H1 (cell line): ENCODE measurements around the gene STRIT1. TPM values are rescaled to one million over a fixed set of nuclear protein-coding genes. Genes with fewer than 3 reads are reported as not detected.

Experiments
- CTCF ChIA-PET: fragments of 300-600 bp; sonication (Branson Sonifier 250); formaldehyde crosslinking; loops from one replicate; lab custom pipeline; 2021; ENCODE audit not compliant: partially characterized antibody; lab: Charles Lee
- POLR2A ChIA-PET: fragments of 300-600 bp; sonication (Branson Sonifier 250); formaldehyde crosslinking; loops from one replicate; lab custom pipeline; 2021; ENCODE audit warnings: inconsistent platforms; ENCODE audit not compliant: partially characterized antibody; lab: Charles Lee
- DNase-seq, 2 experiments: peaks; one replicate each; pipeline versions ENCODE4 v3.0.0 to v3.0.0-alpha.2; 2010 to 2022; ENCODE audit warnings: low spot score in 2 of 2, low read depth in 1 of 2, mixed read lengths in 1 of 2
- FAIRE-seq: peaks from 2 replicates; lab custom pipeline; 2011; peaks lifted over from hg19 to GRCh38; lab: Jason Lieb, UNC
- H2AFZ ChIP-seq: 2 replicates; pipeline ENCODE4 v1.8.1; 2012; ENCODE audit warnings: low read length, inconsistent platforms
- H2AK5ac ChIP-seq: 2 replicates; pipeline ENCODE4 v1.6.1; 2013; ENCODE audit warnings: low read depth, low read length
- H2BK120ac ChIP-seq: replicated peaks from 2 replicates; pipeline ENCODE3; 2013; ENCODE audit warnings: low read depth, low read length, inconsistent platforms
- H2BK12ac ChIP-seq: 2 replicates; pipeline ENCODE4 v1.6.1; 2013; ENCODE audit warnings: low read depth, low read length
- H2BK15ac ChIP-seq: 2 replicates; pipeline ENCODE4 v1.6.1; 2013; ENCODE audit warnings: low read length
- H2BK20ac ChIP-seq: 2 replicates; pipeline ENCODE4 v1.6.1; 2013; ENCODE audit warnings: low read length
- H2BK5ac ChIP-seq: 2 replicates; pipeline ENCODE4 v1.6.1; 2013; ENCODE audit warnings: low read depth, low read length
- H3K14ac ChIP-seq: 2 replicates; pipeline ENCODE4 v1.6.1; 2013; ENCODE audit warnings: inconsistent platforms; ENCODE audit not compliant: insufficient read length
- H3K18ac ChIP-seq: 2 replicates; pipeline ENCODE4 v1.6.1; 2013; ENCODE audit warnings: low read length; ENCODE audit errors: extremely low read depth
- H3K23ac ChIP-seq: 2 replicates; pipeline ENCODE4 v1.6.1; 2013; ENCODE audit warnings: inconsistent platforms; ENCODE audit not compliant: insufficient read length
- H3K23me2 ChIP-seq: 2 replicates; pipeline ENCODE4 v1.6.1; 2013; ENCODE audit warnings: low read depth, low read length
- H3K27ac ChIP-seq: 2 replicates; pipeline ENCODE4 v1.6.1; 2011; ENCODE audit warnings: low read depth, low read length, inconsistent platforms
- H3K27me3 ChIP-seq, 4 experiments: replicated peaks in 1 of 4; 1 replicate in 1 of 4; 2 replicates in 3 of 4; pipeline versions ENCODE4 v1.6.1 to v1.8.1; 2011 to 2013; ENCODE audit warnings: low read length in 3 of 4, mild to moderate bottlenecking in 3 of 4, inconsistent platforms in 2 of 4, mixed read lengths in 2 of 4, moderate library complexity in 1 of 4; ENCODE audit not compliant: control insufficient read depth in 3 of 4, insufficient read depth in 3 of 4; ENCODE audit errors: extremely low read depth in 1 of 4
- H3K36me3 ChIP-seq, 4 experiments: 2 replicates each; pipeline versions ENCODE4 v1.6.1 to v1.8.1; 2011 to 2013; ENCODE audit warnings: mild to moderate bottlenecking in 4 of 4, low read length in 3 of 4, moderate library complexity in 2 of 4, control low read depth in 1 of 4, inconsistent platforms in 1 of 4; ENCODE audit not compliant: insufficient read depth in 4 of 4, control insufficient read depth in 2 of 4
- H3K4ac ChIP-seq: replicated peaks from 2 replicates; pipeline ENCODE3; 2013; ENCODE audit warnings: low read length, low read depth, mixed read lengths, inconsistent platforms; ENCODE audit not compliant: insufficient read length
- H3K4me1 ChIP-seq, 4 experiments: replicated peaks in 1 of 4; 1 replicate in 1 of 4; 2 replicates in 3 of 4; pipeline versions ENCODE4 v1.6.1 to v1.8.1; 2011 to 2013; ENCODE audit warnings: low read length in 3 of 4, inconsistent platforms in 2 of 4, mixed read lengths in 1 of 4; ENCODE audit not compliant: insufficient read depth in 4 of 4, control insufficient read depth in 3 of 4
- H3K4me2 ChIP-seq, 2 experiments: 2 replicates each; pipeline versions ENCODE4 v1.6.1 to v1.8.1; 2011 to 2013; ENCODE audit warnings: low read depth in 2 of 2, low read length in 2 of 2, control low read depth in 1 of 2, inconsistent platforms in 1 of 2, mild to moderate bottlenecking in 1 of 2; ENCODE audit not compliant: insufficient read depth in 1 of 2
- H3K4me3 ChIP-seq, 4 experiments: fragments of 200-600, 300-600 bp in 1 of 4; sonication (generic), shearing (Covaris generic), sonication (Bioruptor Twin) in 1 of 4; 2 replicates each; pipeline versions ENCODE4 v1.5.1 to v1.8.1; 2011 to 2016; ENCODE audit warnings: low read length in 4 of 4, low read depth in 3 of 4, control low read depth in 2 of 4, inconsistent platforms in 2 of 4, mild to moderate bottlenecking in 2 of 4, mixed read lengths in 1 of 4, moderate library complexity in 1 of 4; ENCODE audit not compliant: insufficient read depth in 2 of 4; ENCODE audit errors: extremely low read depth in 1 of 4
- H3K56ac ChIP-seq: replicated peaks from 2 replicates; pipeline ENCODE3; 2013; ENCODE audit warnings: low read depth, mild to moderate bottlenecking, mixed read lengths, low read length, inconsistent platforms; ENCODE audit not compliant: insufficient read length
- H3K79me1 ChIP-seq: 2 replicates; pipeline ENCODE4 v1.6.1; 2013; ENCODE audit warnings: low read depth, low read length, control low read depth
- H3K79me2 ChIP-seq, 2 experiments: 2 replicates each; pipeline versions ENCODE4 v1.6.1 to v1.8.1; 2012 to 2013; ENCODE audit warnings: low read length in 2 of 2, mild to moderate bottlenecking in 2 of 2, inconsistent platforms in 1 of 2; ENCODE audit not compliant: insufficient read depth in 2 of 2, control insufficient read depth in 1 of 2
- H3K9ac ChIP-seq, 4 experiments: replicated peaks in 1 of 4; 1 replicate in 1 of 4; 2 replicates in 3 of 4; pipeline versions ENCODE4 v1.6.1 to v1.8.1; 2011 to 2013; ENCODE audit warnings: low read depth in 3 of 4, low read length in 3 of 4, control low read depth in 2 of 4, mild to moderate bottlenecking in 2 of 4, moderate library complexity in 2 of 4, inconsistent platforms in 1 of 4; ENCODE audit errors: extremely low read depth in 1 of 4
- H3K9me3 ChIP-seq, 2 experiments: 2 replicates each; pipeline versions ENCODE4 v1.6.1 to v1.8.1; 2012 to 2013; ENCODE audit warnings: mild to moderate bottlenecking in 2 of 2, moderate library complexity in 2 of 2, control low read depth in 1 of 2, inconsistent platforms in 1 of 2, low read depth in 1 of 2, low read length in 1 of 2, mixed read lengths in 1 of 2; ENCODE audit not compliant: insufficient read depth in 2 of 2
- H4K20me1 ChIP-seq, 2 experiments: replicated peaks in 1 of 2; 2 replicates each; pipeline versions ENCODE3 to v1.8.1; 2011 to 2013; ENCODE audit warnings: inconsistent platforms in 2 of 2, low read length in 2 of 2, mild to moderate bottlenecking in 1 of 2; ENCODE audit not compliant: insufficient read depth in 2 of 2, control insufficient read depth in 1 of 2
- H4K5ac ChIP-seq: 2 replicates; pipeline ENCODE4 v1.6.1; 2013; ENCODE audit warnings: low read length, low read depth, mixed read lengths, inconsistent platforms; ENCODE audit not compliant: insufficient read length
- H4K8ac ChIP-seq: 2 replicates; pipeline ENCODE4 v1.8.0; 2013; ENCODE audit warnings: mild to moderate bottlenecking, moderate library complexity, low read length, inconsistent platforms; ENCODE audit not compliant: insufficient read depth; ENCODE audit errors: extremely low read depth
- H4K91ac ChIP-seq: replicated peaks from 2 replicates; pipeline ENCODE3; 2013; ENCODE audit warnings: low read length, mixed read lengths, inconsistent platforms; ENCODE audit not compliant: insufficient read length
- BCL11A ChIP-seq, 2 experiments: IDR thresholded peaks; one replicate each; pipeline ENCODE4 v1.6.1; 2011; ENCODE audit warnings: low read depth in 2 of 2, low read length in 2 of 2, mild to moderate bottlenecking in 2 of 2
- CEBPB ChIP-seq: IDR thresholded peaks from 2 replicates; pipeline ENCODE4 v1.6.1; 2012; ENCODE audit warnings: low read depth, low read length
- SIRT6 ChIP-seq: IDR thresholded peaks from one replicate; pipeline ENCODE4 v1.7.1; 2012; ENCODE audit warnings: low read length, inconsistent platforms
- SUZ12 ChIP-seq: fragments of 200-600 bp; sonication (generic); IDR thresholded peaks from 2 replicates; pipeline ENCODE4 v1.6.1; 2012; ENCODE audit warnings: mild to moderate bottlenecking, inconsistent platforms, low read length, moderate library complexity, mixed read lengths
- TCF12 ChIP-seq: IDR thresholded peaks from 2 replicates; pipeline ENCODE4 v1.6.1; 2011; ENCODE audit warnings: low read depth, mild to moderate bottlenecking, low read length
- ZNF274 ChIP-seq: IDR thresholded peaks from 2 replicates; pipeline ENCODE4 v1.7.0; 2012; ENCODE audit warnings: low read length, borderline replicate concordance; ENCODE audit errors: extremely low read depth
- WGBS, 2 experiments: shearing (Covaris generic) in 1 of 2; methylation state at CpG; one replicate each; pipeline versions ENCODE4 v1.1.6 to v1.1.7; 2013 to 2015; ENCODE audit warnings: low lambda C conversion rate in 2 of 2, mixed read lengths in 2 of 2, inconsistent platforms in 1 of 2, low coverage in 1 of 2, missing lambda C conversion rate in 1 of 2; ENCODE audit not compliant: insufficient replicate concordance in 2 of 2, insufficient coverage in 1 of 2, insufficient read length in 1 of 2; ENCODE audit errors: extremely low coverage in 1 of 2, missing lambda C conversion rate in 1 of 2; 5-methylcytosine and 5-hydroxymethylcytosine counted together
- polyA plus RNA-seq, 7 experiments: library from polyadenylated mRNA; depleted of rRNA in 3 of 7; stranded (reverse) in 5 of 7; unstranded in 2 of 7; fragments of >200 nt in 5 of 7; fragments of 200-250 nt in 2 of 7; gene quantifications; 1 replicate in 5 of 7; 2 replicates in 1 of 7; 4 replicates in 1 of 7; pipeline versions ENCODE4 v1.2.1 to v1.2.3, GENCODE V29; 2011 to 2013; ENCODE audit warnings: missing spikeins in 2 of 7, mixed read lengths in 2 of 7
- total RNA-seq: library from RNA; stranded (reverse); fragmentation: NEBNext Ultra II Directional; extraction: Animal tissue kit (Norgen Biotek cat#: 25700); gene quantifications from 2 replicates; pipeline ENCODE4 v1.2.1, GENCODE V29; 2021

Gene STRIT1
- total and polyA plus RNA-seq, 2 of the 8 experiments (the other 6 are each of a cell fraction or from before 2014, with no cell fraction given) = 0.15 to 0.47 TPM

DNA sequence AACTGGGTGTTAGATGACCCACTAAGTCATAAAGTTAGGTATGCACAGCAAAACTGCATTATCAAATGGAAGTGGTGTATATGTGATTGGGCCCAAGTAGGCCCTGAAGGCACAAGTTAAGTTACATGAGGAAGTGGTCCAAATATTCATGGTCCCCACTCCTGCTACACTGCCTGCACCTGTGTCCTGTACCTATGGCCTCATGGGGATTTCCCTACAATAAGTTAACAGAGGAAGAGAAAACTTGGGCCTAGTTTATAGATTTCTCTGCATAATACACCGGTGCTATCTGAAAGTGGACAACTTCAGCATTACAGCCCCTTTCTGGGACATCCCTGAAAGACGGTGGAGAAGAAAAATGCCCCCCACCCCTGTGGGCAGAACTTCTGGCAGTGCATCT lies 41.5 kb downstream of the STRIT1 start:
- no peaks in the 10 kb centered on the region for H3K9me3 ChIP-seq
- POLR2A ChIA-PET = no interaction called here
- no peaks in the 10 kb centered on the region; a peak in 1 of 8 replicates for H3K36me3 ChIP-seq
- no peak overlapping the region for H2AFZ ChIP-seq
- CTCF ChIA-PET = interaction anchor here (0.9 to 1.3 kb wide), 2 partner anchors 12 to 71 kb away, joined by 3 to 4 read pairs; no protein-coding TSS in a partner anchor
- no peaks in the 10 kb centered on the region for H3K23me2 ChIP-seq
- H3K56ac ChIP-seq = no peak overlapping the region
- H3K79me1 ChIP-seq = no peaks in the 10 kb centered on the region
- no peaks in the 10 kb centered on the region for H3K4me1 ChIP-seq
- H2BK5ac ChIP-seq = no peak overlapping the region
- H4K5ac ChIP-seq = no peak overlapping the region
- no peak overlapping the region for H2BK20ac ChIP-seq
- H3K4ac ChIP-seq = no peak overlapping the region
- H3K27ac ChIP-seq = no peak overlapping the region
- H2AK5ac ChIP-seq = no peak overlapping the region
- no peak for FAIRE-seq
- H4K8ac ChIP-seq = no peak overlapping the region
- no peak overlapping the region for H3K23ac ChIP-seq
- no peak overlapping the region for H4K91ac ChIP-seq
- H3K27me3 ChIP-seq = no peaks in the 10 kb centered on the region
- H2BK15ac ChIP-seq = no peak overlapping the region
- no peak overlapping the region for H2BK120ac ChIP-seq
- H3K4me3 ChIP-seq = no peak overlapping the region
- H3K9ac ChIP-seq = no peak overlapping the region
- no peak for TF ChIP-seq BCL11A (IDR thresholded peaks at IDR 0.05; ENCODE audit: low read depth in 2 of 2, low read length in 2 of 2)
- TF ChIP-seq ZNF274 = no peak
- no peak for TF ChIP-seq CEBPB
- TF ChIP-seq SIRT6 = no peak
- TF ChIP-seq SUZ12 = no peak
- no peak for TF ChIP-seq TCF12
- H3K4me2 ChIP-seq = no peak overlapping the region
- H3K14ac ChIP-seq = no peak overlapping the region
- no peak for DNase-seq
- no peak overlapping the region for H2BK12ac ChIP-seq
- no peaks in the 10 kb centered on the region for H3K79me2 ChIP-seq
- H4K20me1 ChIP-seq = no peaks in the 10 kb centered on the region
- WGBS, 2 experiments = 79% methylated on average over 2 of the region's 2 CpGs; no CpG with 5 or more reads in 1 of the 2 experiments
- no peak overlapping the region for H3K18ac ChIP-seq
